Uterus (tissue), 4 donors: ENCODE data around the gene LIMCH1. TPM values are rescaled to one million over a fixed set of nuclear protein-coding genes. Genes with fewer than 3 reads are reported as not detected.

Experiments used
- DNase-seq, 2 donors: peaks; one replicate each; pipeline ENCODE4 v3.0.0-alpha.2; 2019 to 2020
- H3K27ac ChIP-seq, 2 donors: fragments of 200-600 bp; sonication (generic); 1 replicate in 1 of 2; 2 replicates in 1 of 2; pipeline ENCODE4 v1.5.1; 2016 to 2018
- H3K27me3 ChIP-seq, 2 donors: fragments of 200-600 bp; sonication (generic); one replicate each; pipeline ENCODE4 v1.5.1; 2018 to 2019; ENCODE audit warnings: control low read depth in 1 of 2
- H3K36me3 ChIP-seq, 2 donors: fragments of 200-600 bp; sonication (generic); one replicate each; pipeline ENCODE4 v1.5.1; 2019; ENCODE audit warnings: control low read depth in 1 of 2
- H3K4me1 ChIP-seq, 2 donors: fragments of 200-600 bp; sonication (generic); one replicate each; pipeline ENCODE4 v1.5.1; 2018 to 2019; ENCODE audit warnings: control low read depth in 1 of 2
- H3K4me3 ChIP-seq, 2 donors: fragments of 200-600 bp; sonication (generic); 1 replicate in 1 of 2; 2 replicates in 1 of 2; pipeline ENCODE4 v1.5.1; 2018 to 2019; ENCODE audit warnings: mild to moderate bottlenecking in 1 of 2
- H3K9me3 ChIP-seq, 2 donors: fragments of 200-600 bp; sonication (generic); one replicate each; pipeline ENCODE4 v1.5.1; 2019; ENCODE audit warnings: control low read depth in 1 of 2
- CTCF ChIP-seq, 4 experiments: fragments of 200-600 bp in 2 of 4; fragments of 450-650 bp in 2 of 4; sonication (generic) in 2 of 4; IDR thresholded peaks; one replicate each; pipeline ENCODE4 v1.5.1; 2016 to 2019; ENCODE audit warnings: antibody characterized with exemption in 4 of 4, mild to moderate bottlenecking in 2 of 4, moderate library complexity in 1 of 4
- POLR2A ChIP-seq, 2 donors: fragments of 450-650 bp; IDR thresholded peaks; one replicate each; pipeline ENCODE4 v1.6.1; 2016; ENCODE audit warnings: antibody characterized with exemption in 2 of 2, mild to moderate bottlenecking in 1 of 2, moderate library complexity in 1 of 2
- intact Hi-C: fragments of 100-400 bp; cut with DNase I; formaldehyde crosslinking; loops from one replicate; pipeline ENCODE4 v1.15.1; 2023; ENCODE audit warnings: low total_unique reads
- total RNA-seq, 4 donors: library from RNA; depleted of rRNA in 3 of 4; stranded (reverse); fragments of >200 nt in 3 of 4; gene quantifications; one replicate each; pipeline versions ENCODE4 v1.1.0 to v1.2.4, GENCODE V29; 2014 to 2023
- donor health status: DM: yes; HTN: yes; CAD: no.

Gene LIMCH1
- total RNA-seq, 4 donors from 2014 or later, result 12.9 to 49.5 (median 28.2) TPM

DNA sequence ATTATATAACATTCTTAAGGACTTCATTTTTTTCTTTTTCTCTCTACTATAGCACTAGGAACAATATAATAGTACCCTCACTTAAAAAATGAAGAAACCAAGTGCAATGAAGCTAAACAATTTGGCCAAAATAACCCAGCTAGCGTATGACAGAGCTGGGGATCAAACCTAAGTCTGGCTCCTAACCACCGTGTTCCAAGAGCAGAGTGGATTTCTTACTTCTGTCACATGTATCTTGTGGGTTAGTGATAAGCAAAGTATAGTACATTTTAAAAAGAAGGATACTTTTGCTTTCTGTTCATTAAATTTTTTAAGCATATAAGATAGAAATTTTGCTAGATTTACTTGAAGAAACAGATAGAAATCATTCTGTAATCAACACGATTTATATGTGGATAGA lies 11.5 kb downstream of the LIMCH1 start:
- DNase-seq, result no peak
- no peak overlapping the region for H3K4me3 ChIP-seq
- intact Hi-C loops, result no loop called here
- no peaks in the 10 kb centered on the region for H3K9me3 ChIP-seq
- TF ChIP-seq CTCF (IDR thresholded peaks at IDR 0.05), result no peak
- no peak for TF ChIP-seq POLR2A (IDR thresholded peaks at IDR 0.05)
- H3K27me3 ChIP-seq, result no peaks in the 10 kb centered on the region
- no peaks in the 10 kb centered on the region for H3K36me3 ChIP-seq
- no peaks in the 10 kb centered on the region for H3K4me1 ChIP-seq
- H3K27ac ChIP-seq, result no peak overlapping the region

- H3K27me3 ChIP-seq, result no peaks in the 10 kb centered on the region
- intact Hi-C loops, result no loop called here
Observed at GRCh38 chr4:41550308-41550707, 12.4 kb downstream of the LIMCH1 start.

GRCh38 chr4:41551536-41551935 lies 13.6 kb downstream of the LIMCH1 start:
- no peaks in the 10 kb centered on the region for H3K9me3 ChIP-seq
- H3K27me3 ChIP-seq, result no peaks in the 10 kb centered on the region
- H3K36me3 ChIP-seq, result no peaks in the 10 kb centered on the region
- no peaks in the 10 kb centered on the region for H3K4me1 ChIP-seq
- no peak overlapping the region for H3K4me3 ChIP-seq
- intact Hi-C loops, result no loop called here
- no peak overlapping the region for H3K27ac ChIP-seq
- DNase-seq, result no peak
- TF ChIP-seq CTCF (IDR thresholded peaks at IDR 0.05), result no peak
- TF ChIP-seq POLR2A (IDR thresholded peaks at IDR 0.05), result no peak

More at GRCh38 chr4:41550308-41550707, 12.4 kb downstream of the LIMCH1 start:
- Histone ChIP-seq H3K4me3 (no peak overlapping the region), H3K36me3 (no peaks in the 10 kb centered on the region), H3K4me1 (no peaks in the 10 kb centered on the region), H3K9me3 (no peaks in the 10 kb centered on the region), H3K27ac (no peak overlapping the region)
- no peak for DNase-seq
- TF ChIP-seq CTCF (IDR thresholded peaks at IDR 0.05) (no peak), POLR2A (IDR thresholded peaks at IDR 0.05) (no peak)

- TF ChIP-seq POLR2A (IDR thresholded peaks at IDR 0.05) (no peak), CTCF (IDR thresholded peaks at IDR 0.05) (no peak)
- no peak overlapping the region for H3K4me3 ChIP-seq
- DNase-seq, result no peak
- intact Hi-C loops, result no loop called here
- H3K36me3 ChIP-seq, result no peaks in the 10 kb centered on the region
- no peaks in the 10 kb centered on the region for H3K27me3 ChIP-seq
- H3K27ac ChIP-seq, result no peak overlapping the region
- H3K4me1 ChIP-seq, result no peaks in the 10 kb centered on the region
- H3K9me3 ChIP-seq, result no peaks in the 10 kb centered on the region
Observed at GRCh38 chr4:41554905-41555304, 16.9 kb downstream of the LIMCH1 start.

DNA sequence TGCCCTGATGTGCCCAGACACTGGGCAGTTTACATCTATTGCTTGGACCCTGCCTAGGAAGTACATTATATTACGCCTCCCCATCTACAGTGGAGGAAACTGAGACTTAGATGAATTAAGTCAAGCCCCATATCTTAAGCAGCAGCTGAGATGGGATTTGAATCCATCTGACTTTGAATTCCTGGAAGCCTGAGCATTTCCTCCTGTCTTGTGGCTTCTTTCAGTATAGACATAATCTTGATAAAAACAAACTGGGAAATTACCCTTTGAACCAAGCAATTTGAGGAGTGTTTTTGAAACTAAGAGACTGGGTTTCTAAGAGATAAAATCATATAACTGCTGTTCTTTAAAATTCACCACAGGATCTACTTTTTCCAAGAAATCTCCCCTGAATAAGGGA lies 18.6 kb downstream of the LIMCH1 start:
- Histone ChIP-seq H3K27ac (no peak overlapping the region), H3K4me1 (no peaks in the 10 kb centered on the region), H3K4me3 (no peak overlapping the region), H3K9me3 (no peaks in the 10 kb centered on the region), H3K36me3 (no peaks in the 10 kb centered on the region), H3K27me3 (no peaks in the 10 kb centered on the region)
- TF ChIP-seq CTCF (IDR thresholded peaks at IDR 0.05) (no peak), POLR2A (IDR thresholded peaks at IDR 0.05) (no peak)
- intact Hi-C loops, result no loop called here
- no peak for DNase-seq
